Measurements from ENCODE around the gene ST8SIA6. TPM values are rescaled to one million over a fixed set of nuclear protein-coding genes. Genes with fewer than 3 reads are reported as not detected.

ST8SIA6 gene
- total RNA-seq, 2 donors from 2014 or later: 0.33 to 1.1 TPM

DNA sequence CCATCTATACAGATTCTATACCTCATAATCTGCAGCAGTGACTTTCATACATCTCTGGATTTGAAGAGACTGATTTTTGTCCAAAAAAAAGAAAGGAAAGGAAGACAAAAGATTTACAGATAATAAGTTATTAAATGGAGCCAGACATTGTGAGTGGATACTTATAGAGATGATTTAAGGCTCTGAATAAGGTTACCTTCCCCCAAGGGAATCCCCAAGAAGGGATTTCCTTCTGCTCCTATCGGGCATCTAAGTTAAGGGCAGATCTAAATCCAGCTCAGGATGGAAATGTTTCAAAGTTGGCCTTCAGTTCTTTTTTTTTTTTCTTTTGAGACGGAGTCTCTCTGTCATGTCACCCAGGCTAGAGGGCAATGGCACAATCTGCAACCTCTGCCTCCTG, 97.6 kb downstream of the ST8SIA6 start:
- H3K9ac ChIP-seq (ENCODE audit: extremely low read depth, low read length, poor library complexity, severe bottlenecking): no peak overlapping the region
- no peaks in the 10 kb centered on the region for H3K27me3 ChIP-seq (ENCODE audit: control insufficient read depth, insufficient read depth, low read length, poor library complexity, severe bottlenecking)
- no peaks in the 10 kb centered on the region for H3K36me3 ChIP-seq (ENCODE audit: control insufficient read depth, insufficient read depth, low read length)
- TF ChIP-seq, protein P1, sequence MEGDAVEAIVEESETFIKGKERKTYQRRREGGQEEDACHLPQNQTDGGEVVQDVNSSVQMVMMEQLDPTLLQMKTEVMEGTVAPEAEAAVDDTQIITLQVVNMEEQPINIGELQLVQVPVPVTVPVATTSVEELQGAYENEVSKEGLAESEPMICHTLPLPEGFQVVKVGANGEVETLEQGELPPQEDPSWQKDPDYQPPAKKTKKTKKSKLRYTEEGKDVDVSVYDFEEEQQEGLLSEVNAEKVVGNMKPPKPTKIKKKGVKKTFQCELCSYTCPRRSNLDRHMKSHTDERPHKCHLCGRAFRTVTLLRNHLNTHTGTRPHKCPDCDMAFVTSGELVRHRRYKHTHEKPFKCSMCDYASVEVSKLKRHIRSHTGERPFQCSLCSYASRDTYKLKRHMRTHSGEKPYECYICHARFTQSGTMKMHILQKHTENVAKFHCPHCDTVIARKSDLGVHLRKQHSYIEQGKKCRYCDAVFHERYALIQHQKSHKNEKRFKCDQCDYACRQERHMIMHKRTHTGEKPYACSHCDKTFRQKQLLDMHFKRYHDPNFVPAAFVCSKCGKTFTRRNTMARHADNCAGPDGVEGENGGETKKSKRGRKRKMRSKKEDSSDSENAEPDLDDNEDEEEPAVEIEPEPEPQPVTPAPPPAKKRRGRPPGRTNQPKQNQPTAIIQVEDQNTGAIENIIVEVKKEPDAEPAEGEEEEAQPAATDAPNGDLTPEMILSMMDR (conservative IDR thresholded peaks at IDR 0.05): no peak
- H3K9me3 ChIP-seq (ENCODE audit: control insufficient read depth, low read length): no peaks in the 10 kb centered on the region
- 95 to 100% methylated on average over 2 of the region's 2 CpGs for WGBS, 2 experiments (ENCODE audit: insufficient coverage in 1 of 2, insufficient read length in 1 of 2)
- Mint-ChIP-seq H3K27ac (no peak overlapping the region), H3K4me1 (no peaks in the 10 kb centered on the region), H3K4me3 (no peak overlapping the region), H3K27me3 (ENCODE audit: insufficient read depth) (no peaks in the 10 kb centered on the region), H3K9me3 (no peaks in the 10 kb centered on the region), H3K36me3 (ENCODE audit: low read depth) (no peaks in the 10 kb centered on the region)
- H3K27ac ChIP-seq (ENCODE audit: low read depth, low read length): no peak overlapping the region
- H3K4me3 ChIP-seq (ENCODE audit: low read length): no peak overlapping the region
- H3K4me1 ChIP-seq (ENCODE audit: control insufficient read depth, insufficient read depth, low read length): no peaks in the 10 kb centered on the region
- no peak for DNase-seq

DNA sequence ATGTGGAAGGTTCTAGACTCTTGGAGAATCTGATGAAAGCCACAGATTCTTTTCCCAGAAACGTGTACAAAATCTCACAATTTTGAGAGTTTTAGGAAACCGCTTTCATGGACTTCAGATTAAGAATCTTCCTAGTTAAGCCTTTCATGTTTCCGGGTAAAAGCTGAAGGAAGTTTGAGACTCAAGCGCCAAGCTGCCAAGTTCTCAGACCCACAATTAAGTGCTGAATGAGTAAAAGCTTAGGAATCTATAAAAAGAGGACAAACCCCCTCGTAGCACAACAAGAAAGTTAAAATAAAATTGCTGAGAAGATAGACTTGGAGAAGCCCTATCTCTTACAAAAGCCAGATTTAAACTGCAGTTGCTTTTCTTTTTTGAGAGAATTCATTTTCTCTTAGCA, 99.6 kb downstream of the ST8SIA6 start:
- no peak overlapping the region for H3K9ac ChIP-seq (ENCODE audit: extremely low read depth, low read length, poor library complexity, severe bottlenecking)
- no peak overlapping the region for H3K4me3 Mint-ChIP-seq
- no peaks in the 10 kb centered on the region for H3K36me3 Mint-ChIP-seq (ENCODE audit: low read depth)
- WGBS, 2 experiments (ENCODE audit: insufficient coverage in 1 of 2, insufficient read length in 1 of 2): 73 to 79% methylated on average over 5 of the region's 5 CpGs
- H3K4me3 ChIP-seq (ENCODE audit: low read length): no peak overlapping the region
- H3K9me3 ChIP-seq (ENCODE audit: control insufficient read depth, low read length): peaks cover 4% of the 10 kb centered on the region
- no peak overlapping the region for H3K27ac ChIP-seq (ENCODE audit: low read depth, low read length)
- TF ChIP-seq, protein P1 (conservative IDR thresholded peaks at IDR 0.05): no peak
- H3K36me3 ChIP-seq (ENCODE audit: control insufficient read depth, insufficient read depth, low read length): no peaks in the 10 kb centered on the region
- no peak for DNase-seq
- H3K9me3 Mint-ChIP-seq: no peaks in the 10 kb centered on the region
- H3K4me1 ChIP-seq (ENCODE audit: control insufficient read depth, insufficient read depth, low read length): no peaks in the 10 kb centered on the region
- H3K27me3 Mint-ChIP-seq (ENCODE audit: insufficient read depth): no peaks in the 10 kb centered on the region
- no peaks in the 10 kb centered on the region for H3K4me1 Mint-ChIP-seq
- H3K27me3 ChIP-seq (ENCODE audit: control insufficient read depth, insufficient read depth, low read length, poor library complexity, severe bottlenecking): no peaks in the 10 kb centered on the region
- H3K27ac Mint-ChIP-seq: no peak overlapping the region

DNA sequence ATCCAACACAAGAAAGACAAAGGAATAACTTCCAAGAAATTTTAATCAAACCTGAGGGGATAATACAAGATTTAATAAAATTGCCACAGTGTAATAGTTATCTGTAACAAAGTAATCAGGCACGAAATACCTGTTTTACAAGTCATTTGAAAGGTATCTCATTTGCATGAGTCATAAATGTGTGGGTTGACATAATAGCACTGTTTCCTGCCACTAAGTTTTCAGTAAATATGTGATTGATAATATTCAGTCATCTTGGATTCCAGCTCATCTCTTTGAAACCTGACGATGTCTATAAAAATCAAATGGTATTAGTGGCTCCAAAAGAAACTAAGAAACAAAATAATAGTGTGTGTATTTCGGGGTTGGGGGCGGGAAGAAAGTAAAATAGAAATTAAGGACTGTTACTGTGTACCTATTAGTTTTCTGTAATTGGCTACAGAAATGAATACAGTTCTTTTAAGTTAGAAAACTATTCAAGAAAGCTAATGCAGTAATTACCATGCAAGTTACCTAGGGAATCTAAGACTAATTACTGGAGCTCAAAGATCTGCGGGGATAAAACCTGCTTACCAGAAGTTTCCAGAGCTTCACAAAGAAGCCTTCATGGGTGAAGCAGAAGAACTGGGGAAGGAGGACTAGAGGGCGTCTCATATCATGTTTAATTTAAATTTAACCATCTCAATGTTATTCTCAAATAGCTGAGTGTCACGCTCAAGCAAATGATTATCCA, 100.7 kb downstream of the ST8SIA6 start:
- Mint-ChIP-seq H3K9me3 (no peaks in the 10 kb centered on the region), H3K4me3 (no peak overlapping the region), H3K27ac (no peak overlapping the region), H3K36me3 (ENCODE audit: low read depth) (no peaks in the 10 kb centered on the region), H3K27me3 (ENCODE audit: insufficient read depth) (no peaks in the 10 kb centered on the region), H3K4me1 (no peaks in the 10 kb centered on the region)
- no peaks in the 10 kb centered on the region for H3K4me1 ChIP-seq (ENCODE audit: control insufficient read depth, insufficient read depth, low read length)
- H3K27ac ChIP-seq (ENCODE audit: low read depth, low read length): no peak overlapping the region
- WGBS, 2 experiments (ENCODE audit: insufficient coverage in 1 of 2, insufficient read length in 1 of 2): 89 to 100% methylated on average over 3 to 7 of the region's 7 CpGs
- no peak for DNase-seq
- TF ChIP-seq, protein P1 (conservative IDR thresholded peaks at IDR 0.05): no peak
- H3K9me3 ChIP-seq (ENCODE audit: control insufficient read depth, low read length): peaks cover 4% of the 10 kb centered on the region
- H3K4me3 ChIP-seq (ENCODE audit: low read length): no peak overlapping the region
- no peak overlapping the region for H3K9ac ChIP-seq (ENCODE audit: extremely low read depth, low read length, poor library complexity, severe bottlenecking)
- no peaks in the 10 kb centered on the region for H3K36me3 ChIP-seq (ENCODE audit: control insufficient read depth, insufficient read depth, low read length)
- H3K27me3 ChIP-seq (ENCODE audit: control insufficient read depth, insufficient read depth, low read length, poor library complexity, severe bottlenecking): no peaks in the 10 kb centered on the region
